ENCODE measurements around the gene JMJD6. TPM values are rescaled to one million over a fixed set of nuclear protein-coding genes. Genes with fewer than 3 reads are reported as not detected.

The JMJD6 gene
- total RNA-seq, 1 donor from 2014 or later: 39.0 TPM

- peaks cover 34% of the 10 kb centered on the region for H3K4me1 Mint-ChIP-seq (ENCODE audit: low read depth, unreplicated experiment)
- peak overlapping the region; percentile 52 for H3K4me3 Mint-ChIP-seq (ENCODE audit: unreplicated experiment)
- peak overlapping the region; percentile 90 for H3K27ac Mint-ChIP-seq (ENCODE audit: unreplicated experiment)
Observed at GRCh38 chr17:76695059-76695831, 31.2 kb downstream of the JMJD6 start.

GRCh38 chr17:76691379-76692191 is 34.8 kb downstream of the JMJD6 start:
- peak overlapping the region; percentile 62 for H3K27ac Mint-ChIP-seq (ENCODE audit: unreplicated experiment)
- no peak for DNase-seq
- no peak for TF ChIP-seq CTCF (IDR thresholded peaks at IDR 0.05; ENCODE audit: partially characterized antibody, unreplicated experiment)
- peak overlapping the region; percentile 49 for H3K4me3 Mint-ChIP-seq (ENCODE audit: unreplicated experiment)
- peaks cover 10% of the 10 kb centered on the region for H3K9me3 Mint-ChIP-seq (ENCODE audit: unreplicated experiment)
- peaks cover 4% of the 10 kb centered on the region for H3K27me3 Mint-ChIP-seq (ENCODE audit: unreplicated experiment)
- H3K36me3 Mint-ChIP-seq (ENCODE audit: unreplicated experiment): no peaks in the 10 kb centered on the region
- peaks cover 34% of the 10 kb centered on the region for H3K4me1 Mint-ChIP-seq (ENCODE audit: low read depth, unreplicated experiment)

More at GRCh38 chr17:76695059-76695831, 31.2 kb downstream of the JMJD6 start:
- Mint-ChIP-seq H3K27me3 (ENCODE audit: unreplicated experiment) (peaks cover 6% of the 10 kb centered on the region), H3K9me3 (ENCODE audit: unreplicated experiment) (peaks cover 16% of the 10 kb centered on the region), H3K36me3 (ENCODE audit: unreplicated experiment) (no peaks in the 10 kb centered on the region)
- no peak for DNase-seq
- no peak for TF ChIP-seq CTCF (IDR thresholded peaks at IDR 0.05; ENCODE audit: partially characterized antibody, unreplicated experiment)

DNA sequence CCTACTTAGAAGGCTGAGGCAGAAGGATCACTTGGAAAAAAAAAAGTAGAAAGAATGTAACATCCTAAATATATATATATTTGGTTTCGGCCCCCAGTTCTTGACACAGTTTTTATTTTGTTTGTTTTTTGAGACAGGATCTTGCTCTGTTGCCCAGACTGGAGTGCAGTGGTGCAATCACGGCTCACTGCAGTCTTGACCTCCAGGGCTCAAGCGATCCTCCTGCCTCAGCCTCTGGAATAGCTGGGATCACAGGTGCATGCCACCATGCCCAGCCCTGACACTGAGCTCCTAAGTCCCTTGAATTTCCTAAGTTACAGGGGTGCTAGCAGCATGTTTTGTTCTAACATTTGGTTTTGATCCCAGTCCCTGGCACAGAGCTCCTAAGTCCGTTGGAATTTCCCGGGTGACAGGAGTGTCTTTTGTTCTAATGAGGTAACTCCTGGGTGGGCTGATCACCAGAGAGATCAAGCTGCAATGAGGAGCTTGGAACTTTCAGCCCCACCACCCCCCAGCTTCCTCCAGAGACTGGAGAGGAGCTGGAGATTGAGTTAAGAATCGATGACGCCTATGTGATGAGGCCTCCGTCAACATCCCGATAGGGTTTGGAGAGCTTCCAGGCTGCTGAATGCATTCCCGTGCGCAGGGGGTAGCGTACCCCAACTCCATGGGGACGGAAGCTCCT is 35.7 kb downstream of the JMJD6 start:
- peaks cover 6% of the 10 kb centered on the region for H3K27me3 Mint-ChIP-seq (ENCODE audit: unreplicated experiment)
- H3K27ac Mint-ChIP-seq (ENCODE audit: unreplicated experiment): no peak overlapping the region
- DNase-seq: no peak
- H3K9me3 Mint-ChIP-seq (ENCODE audit: unreplicated experiment): peaks cover 7% of the 10 kb centered on the region
- H3K36me3 Mint-ChIP-seq (ENCODE audit: unreplicated experiment): no peaks in the 10 kb centered on the region
- H3K4me3 Mint-ChIP-seq (ENCODE audit: unreplicated experiment): no peak overlapping the region
- H3K4me1 Mint-ChIP-seq (ENCODE audit: low read depth, unreplicated experiment): peaks cover 35% of the 10 kb centered on the region
- no peak for TF ChIP-seq CTCF (IDR thresholded peaks at IDR 0.05; ENCODE audit: partially characterized antibody, unreplicated experiment)

GRCh38 chr17:76689859-76690258 is 36.5 kb downstream of the JMJD6 start:
- Mint-ChIP-seq H3K4me3 (ENCODE audit: unreplicated experiment) (no peak overlapping the region), H3K9me3 (ENCODE audit: unreplicated experiment) (peaks cover 5% of the 10 kb centered on the region), H3K4me1 (ENCODE audit: low read depth, unreplicated experiment) (peaks cover 31% of the 10 kb centered on the region), H3K27ac (ENCODE audit: unreplicated experiment) (no peak overlapping the region), H3K27me3 (ENCODE audit: unreplicated experiment) (peaks cover 4% of the 10 kb centered on the region), H3K36me3 (ENCODE audit: unreplicated experiment) (no peaks in the 10 kb centered on the region)
- DNase-seq: no peak
- TF ChIP-seq CTCF (IDR thresholded peaks at IDR 0.05; ENCODE audit: partially characterized antibody, unreplicated experiment): no peak
